Measurements from ENCODE around the gene NAXE.

NAXE gene

GRCh38 chr1:156632355-156632754 is 40.8 kb downstream of the NAXE start (continued):
- TF ChIP-seq, protein P1, sequence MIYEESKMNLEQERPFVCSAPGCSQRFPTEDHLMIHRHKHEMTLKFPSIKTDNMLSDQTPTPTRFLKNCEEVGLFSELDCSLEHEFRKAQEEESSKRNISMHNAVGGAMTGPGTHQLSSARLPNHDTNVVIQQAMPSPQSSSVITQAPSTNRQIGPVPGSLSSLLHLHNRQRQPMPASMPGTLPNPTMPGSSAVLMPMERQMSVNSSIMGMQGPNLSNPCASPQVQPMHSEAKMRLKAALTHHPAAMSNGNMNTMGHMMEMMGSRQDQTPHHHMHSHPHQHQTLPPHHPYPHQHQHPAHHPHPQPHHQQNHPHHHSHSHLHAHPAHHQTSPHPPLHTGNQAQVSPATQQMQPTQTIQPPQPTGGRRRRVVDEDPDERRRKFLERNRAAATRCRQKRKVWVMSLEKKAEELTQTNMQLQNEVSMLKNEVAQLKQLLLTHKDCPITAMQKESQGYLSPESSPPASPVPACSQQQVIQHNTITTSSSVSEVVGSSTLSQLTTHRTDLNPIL (CRISPR knock-in tag; IDR thresholded peaks at IDR 0.05; ENCODE audit: low read depth), result no peak

- no peak for TF ChIP-seq ZNF565 (CRISPR knock-in tag; conservative IDR thresholded peaks at IDR 0.05; ENCODE audit: low read depth)
- TF ChIP-seq RARB (CRISPR knock-in tag; IDR thresholded peaks at IDR 0.05), result no peak
- TF ChIP-seq, protein P2, sequence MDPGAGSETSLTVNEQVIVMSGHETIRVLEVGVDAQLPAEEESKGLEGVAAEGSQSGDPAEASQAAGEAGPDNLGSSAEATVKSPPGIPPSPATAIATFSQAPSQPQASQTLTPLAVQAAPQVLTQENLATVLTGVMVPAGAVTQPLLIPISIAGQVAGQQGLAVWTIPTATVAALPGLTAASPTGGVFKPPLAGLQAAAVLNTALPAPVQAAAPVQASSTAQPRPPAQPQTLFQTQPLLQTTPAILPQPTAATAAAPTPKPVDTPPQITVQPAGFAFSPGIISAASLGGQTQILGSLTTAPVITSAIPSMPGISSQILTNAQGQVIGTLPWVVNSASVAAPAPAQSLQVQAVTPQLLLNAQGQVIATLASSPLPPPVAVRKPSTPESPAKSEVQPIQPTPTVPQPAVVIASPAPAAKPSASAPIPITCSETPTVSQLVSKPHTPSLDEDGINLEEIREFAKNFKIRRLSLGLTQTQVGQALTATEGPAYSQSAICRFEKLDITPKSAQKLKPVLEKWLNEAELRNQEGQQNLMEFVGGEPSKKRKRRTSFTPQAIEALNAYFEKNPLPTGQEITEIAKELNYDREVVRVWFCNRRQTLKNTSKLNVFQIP (CRISPR knock-in tag; IDR thresholded peaks at IDR 0.05; ENCODE audit: borderline replicate concordance, low read depth), result no peak
- no peak for TF ChIP-seq ZNF70 (CRISPR knock-in tag; IDR thresholded peaks at IDR 0.05)
- TF ChIP-seq, protein P1 (CRISPR knock-in tag; IDR thresholded peaks at IDR 0.05; ENCODE audit: low read depth), result no peak
- no peak for TF ChIP-seq BACH2 (CRISPR knock-in tag; IDR thresholded peaks at IDR 0.05; ENCODE audit: borderline replicate concordance)
- no peak for TF ChIP-seq PATZ1 (CRISPR knock-in tag; IDR thresholded peaks at IDR 0.05; ENCODE audit: borderline replicate concordance)
- TF ChIP-seq TCF4 (CRISPR knock-in tag; IDR thresholded peaks at IDR 0.05; ENCODE audit: borderline replicate concordance), result no peak
- no peak for TF ChIP-seq PPARA (CRISPR knock-in tag; IDR thresholded peaks at IDR 0.05; ENCODE audit: borderline replicate concordance)
- no peak for TF ChIP-seq CSDC2 (CRISPR knock-in tag; IDR thresholded peaks at IDR 0.05)
- no peak for TF ChIP-seq SNAI2 (CRISPR knock-in tag; IDR thresholded peaks at IDR 0.05)
- TF ChIP-seq ZFP30 (CRISPR knock-in tag; IDR thresholded peaks at IDR 0.05), result no peak
- no peak for TF ChIP-seq TSHZ2 (CRISPR knock-in tag; IDR thresholded peaks at IDR 0.05)
- no peak for TF ChIP-seq ZFP3 (CRISPR knock-in tag; IDR thresholded peaks at IDR 0.05)
- no peak for TF ChIP-seq TOX (CRISPR knock-in tag; IDR thresholded peaks at IDR 0.05; ENCODE audit: borderline replicate concordance)
- TF ChIP-seq ISL1 (CRISPR knock-in tag; IDR thresholded peaks at IDR 0.05), result no peak
- no peak for TF ChIP-seq ZNF8 (CRISPR knock-in tag; IDR thresholded peaks at IDR 0.05)
- TF ChIP-seq ARNTL (CRISPR knock-in tag; IDR thresholded peaks at IDR 0.05; ENCODE audit: borderline replicate concordance, low read depth), result no peak
- ATAC-seq, result no peak
Observed at GRCh38 chr1:156638189-156638985, 46.8 kb downstream of the NAXE start.

DNA sequence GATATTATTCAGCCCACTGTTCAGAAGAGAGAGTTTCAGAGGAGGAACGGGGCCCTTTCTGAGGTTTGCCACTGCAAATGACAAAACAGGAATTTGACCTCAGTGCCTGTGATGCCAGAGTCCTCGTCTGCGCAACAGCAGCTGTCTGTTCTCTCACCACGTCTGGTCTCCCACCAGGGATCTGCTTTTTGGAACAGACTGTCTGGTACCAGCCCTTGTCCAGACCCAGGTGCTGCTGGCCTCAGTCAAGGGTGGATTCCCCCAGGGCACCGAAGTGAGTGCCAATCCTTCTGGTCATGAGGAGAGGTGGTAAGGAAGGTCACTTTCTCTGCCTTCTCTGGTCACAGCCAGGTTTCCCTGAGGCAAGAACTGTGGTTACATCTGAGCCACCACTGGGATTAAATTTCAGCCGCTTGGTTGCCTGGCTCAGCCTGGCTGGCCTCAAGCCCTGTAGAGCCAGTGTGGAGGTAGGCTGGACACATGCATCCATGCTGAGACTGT is 48.1 kb downstream of the NAXE start:
- TF ChIP-seq ESRRG (CRISPR knock-in tag; IDR thresholded peaks at IDR 0.05) (no peak), CSRNP3 (CRISPR knock-in tag; IDR thresholded peaks at IDR 0.05) (no peak)
- ATAC-seq, result peak; percentile 6; the same call in 1 of the 3 replicates

Measured in SK-N-SH treated with all-trans-retinoic acid at 6 μM for 48 hours (cell line).